Measurements from ENCODE around the gene HM13.
A peak's percentile ranks its signal among the peaks of the same experiment; 100 is the strongest.

HM13 gene

GRCh38 chr20:31560746-31561598 lies 46.7 kb downstream of the HM13 start:
- TF ChIP-seq CTCF (IDR thresholded peaks at IDR 0.05), result no peak
- no peak overlapping the region for H3K4me3 ChIP-seq
- no peak for DNase-seq (ENCODE audit: low spot score)
- H3K27ac ChIP-seq, result peak overlapping the region; percentile 75 to 83

- TF ChIP-seq CTCF (IDR thresholded peaks at IDR 0.05), result no peak
- Histone ChIP-seq H3K4me3 (no peak overlapping the region), H3K27ac (peak overlapping the region in 1 of 2 donors; percentile 83)
- no peak for DNase-seq (ENCODE audit: low spot score)
Observed at GRCh38 chr20:31562241-31562640, 48.0 kb downstream of the HM13 start.

DNA sequence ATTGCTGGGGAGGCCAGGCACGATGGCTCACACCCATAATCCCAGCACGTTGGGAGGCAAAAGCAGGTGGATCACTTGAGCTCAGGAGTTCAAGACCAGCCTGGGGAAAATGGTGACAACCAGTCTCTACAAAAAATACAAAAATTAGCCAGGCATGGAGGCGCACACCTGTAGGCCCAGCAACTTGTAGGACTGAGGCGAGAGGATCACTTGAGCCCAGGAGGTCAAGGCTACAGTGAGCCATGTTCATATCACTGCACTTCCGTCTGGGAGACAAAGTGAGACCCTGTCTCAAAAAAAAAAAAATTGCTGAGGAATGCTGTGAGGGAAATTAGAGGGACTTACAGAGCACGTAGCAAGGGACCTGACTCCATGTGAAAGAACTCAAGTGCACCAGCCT lies 50.0 kb downstream of the HM13 start:
- no peak for DNase-seq (ENCODE audit: low spot score)
- Histone ChIP-seq H3K27ac (no peak overlapping the region), H3K4me3 (no peak overlapping the region)
- TF ChIP-seq CTCF (IDR thresholded peaks at IDR 0.05), result no peak

- H3K4me3 ChIP-seq, result no peak overlapping the region
- no peak for TF ChIP-seq CTCF (IDR thresholded peaks at IDR 0.05)
- DNase-seq (ENCODE audit: low spot score), result no peak
- H3K27ac ChIP-seq, result no peak overlapping the region
Observed at GRCh38 chr20:31565699-31566318, 51.6 kb downstream of the HM13 start.

DNA sequence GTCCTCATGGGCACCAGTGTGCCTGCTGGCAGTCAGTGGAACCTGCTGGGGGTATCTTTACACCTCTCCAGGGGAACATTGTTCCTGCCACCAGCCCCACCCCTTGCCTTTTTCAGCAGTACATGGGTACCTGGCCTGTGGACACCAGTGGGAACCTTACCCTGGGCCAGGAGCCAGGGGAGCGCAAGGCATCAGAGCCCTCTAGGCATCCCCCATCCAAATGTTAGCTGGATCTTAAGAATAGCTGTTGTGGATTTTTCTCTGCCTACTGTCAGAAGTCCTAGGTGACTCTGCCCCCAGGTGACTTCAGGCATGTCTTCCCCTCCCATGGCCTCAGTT lies 52.0 kb downstream of the HM13 start:
- H3K4me3 ChIP-seq, result no peak overlapping the region
- DNase-seq (ENCODE audit: low spot score), result no peak
- TF ChIP-seq CTCF (IDR thresholded peaks at IDR 0.05), result no peak
- H3K27ac ChIP-seq, result no peak overlapping the region

DNA sequence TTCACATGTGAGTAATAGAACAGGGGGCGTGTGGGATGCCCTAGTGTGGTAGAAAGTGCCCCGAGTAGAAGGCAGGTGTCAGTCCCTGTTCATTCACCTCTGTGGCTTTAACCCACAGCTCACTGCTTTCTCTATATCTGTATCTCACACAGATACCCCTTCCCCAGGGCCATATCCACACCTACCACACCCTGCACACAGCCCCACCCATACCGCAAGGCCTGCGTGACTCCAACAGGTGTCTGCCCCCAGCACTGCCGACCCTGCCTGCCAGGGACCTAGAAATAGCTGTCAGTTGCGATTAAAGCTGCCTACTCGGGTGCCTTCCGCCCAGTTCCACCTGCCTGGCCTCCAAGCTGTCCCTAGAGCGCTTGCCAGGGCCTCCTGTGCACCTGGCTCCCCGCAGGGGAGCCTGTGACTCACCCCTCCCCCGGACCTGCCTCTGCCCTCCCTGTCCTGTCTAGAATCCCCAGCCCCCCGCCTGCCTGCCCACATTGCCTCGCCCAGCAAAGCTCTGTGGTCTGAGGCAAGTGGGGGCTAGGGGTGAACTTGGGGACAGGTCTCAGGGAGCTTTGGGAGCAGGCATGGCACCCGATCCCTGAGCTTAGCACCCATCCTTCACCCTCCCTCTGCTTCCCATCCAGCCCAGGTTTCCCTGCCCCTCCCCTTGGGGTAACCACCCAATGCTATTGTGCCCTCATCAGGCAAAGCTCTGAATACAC lies 52.6 kb downstream of the HM13 start:
- Histone ChIP-seq H3K4me3 (no peak overlapping the region), H3K27ac (peak overlapping the region in 1 of 2 donors; percentile 22)
- no peak for DNase-seq (ENCODE audit: low spot score)
- TF ChIP-seq CTCF (IDR thresholded peaks at IDR 0.05), result no peak

All from coronary artery (tissue), 2 donors.